ENCODE data around the gene FCAR. TPM values are rescaled to one million over a fixed set of nuclear protein-coding genes. Genes with fewer than 3 reads are reported as not detected.
"Not testable (repeated sequence)": the region's sequence is repeated elsewhere in the genome, so short reads cannot be mapped to it uniquely, and the experiment has no call there.

Gene FCAR
- total RNA-seq, 2 donors from 2014 or later, result not detected

- intact Hi-C loops (cut with DNase I), result no loop called here
These were observed 28.0 kb downstream of the FCAR start for GRCh38 chr19:54902061-54902460.

DNA sequence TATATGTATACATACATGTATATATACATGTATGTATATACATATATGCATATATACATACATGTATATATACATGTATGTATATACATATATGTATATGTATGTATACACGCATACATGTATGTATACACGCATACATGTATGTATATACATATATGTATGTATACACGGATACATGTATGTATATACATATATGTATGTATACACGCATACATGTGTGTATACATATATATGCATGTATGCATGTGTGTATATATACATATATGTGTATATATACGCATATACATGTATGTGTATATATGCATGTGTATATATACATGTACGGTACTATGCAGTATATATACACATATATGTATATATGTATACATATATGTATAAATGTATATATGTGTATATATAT lies 29.3 kb downstream of the FCAR start:
- intact Hi-C loops (cut with DNase I), result no loop called here
- Histone ChIP-seq H3K4me1 (no peaks in the 10 kb centered on the region), H3K36me3 (replicated peaks in 1 of 2; ENCODE audit: insufficient read depth in 1 of 2, low read depth in 2 of 2) (no peaks in the 10 kb centered on the region), H3K4me3 (no peak overlapping the region), H3K27me3 (no peaks in the 10 kb centered on the region), H3K9me3 (no peaks in the 10 kb centered on the region), H3K27ac (no peak overlapping the region)
- TF ChIP-seq CTCF (IDR thresholded peaks at IDR 0.05) (no peak), POLR2A (IDR thresholded peaks at IDR 0.05) (no peak)
- no peak for DNase-seq
- WGBS, 2 donors, result 71 to 78% methylated on average over 6 of the region's 6 CpGs
- ATAC-seq, result no peak

More at GRCh38 chr19:54902061-54902460, 28.0 kb downstream of the FCAR start:
- Histone ChIP-seq H3K9me3 (no peaks in the 10 kb centered on the region), H3K4me1 (no peaks in the 10 kb centered on the region), H3K27me3 (no peaks in the 10 kb centered on the region), H3K4me3 (no peak overlapping the region), H3K36me3 (replicated peaks in 1 of 2; ENCODE audit: insufficient read depth in 1 of 2, low read depth in 2 of 2) (no peaks in the 10 kb centered on the region), H3K27ac (no peak overlapping the region)
- no peak for TF ChIP-seq CTCF (IDR thresholded peaks at IDR 0.05)
- TF ChIP-seq POLR2A (IDR thresholded peaks at IDR 0.05), result no peak
- DNase-seq (no peak), ATAC-seq (no peak)
- WGBS, 2 donors, result 62 to 70% methylated on average over 3 of the region's 3 CpGs

DNA sequence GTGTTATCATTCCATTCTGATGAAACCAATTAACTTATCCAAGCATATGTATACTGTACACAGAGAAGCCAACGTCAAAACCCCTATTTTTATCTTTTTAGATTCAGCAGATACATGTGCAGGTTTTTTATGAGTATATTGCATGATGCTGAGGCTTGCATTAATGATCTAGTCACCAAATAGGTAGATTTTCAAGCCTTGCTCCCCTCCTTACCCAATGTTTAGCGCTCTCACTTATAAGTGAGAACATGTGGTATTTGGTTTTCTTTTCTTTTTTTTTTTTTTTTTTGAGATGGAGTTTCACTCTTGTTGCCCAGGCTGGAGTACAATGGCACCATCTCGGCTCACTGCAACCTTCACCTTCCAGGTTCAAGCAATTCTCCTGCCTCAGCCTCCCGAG lies 30.2 kb downstream of the FCAR start:
- DNase-seq; intact Hi-C loops (cut with DNase I); H3K9me3 ChIP-seq; H3K36me3 ChIP-seq (replicated peaks in 1 of 2; ENCODE audit: insufficient read depth in 1 of 2, low read depth in 2 of 2); H3K4me1 ChIP-seq; H3K27ac ChIP-seq; H3K27me3 ChIP-seq; ATAC-seq; H3K4me3 ChIP-seq: not testable (repeated sequence)
- WGBS, 2 donors, result 68 to 69% methylated on average over 4 of the region's 4 CpGs

- H3K9me3 ChIP-seq, result no peaks in the 10 kb centered on the region
- TF ChIP-seq CTCF (IDR thresholded peaks at IDR 0.05) (no peak), POLR2A (IDR thresholded peaks at IDR 0.05) (no peak)
- H3K27ac ChIP-seq, result no peak overlapping the region
- H3K36me3 ChIP-seq (replicated peaks in 1 of 2; ENCODE audit: insufficient read depth in 1 of 2, low read depth in 2 of 2), result no peaks in the 10 kb centered on the region
- intact Hi-C loops (cut with DNase I), result no loop called here
- H3K4me1 ChIP-seq, result no peaks in the 10 kb centered on the region
- H3K4me3 ChIP-seq, result no peak overlapping the region
- ATAC-seq (no peak), DNase-seq (no peak)
- 16 to 40% methylated on average over 5 of the region's 5 CpGs for WGBS, 2 donors
- H3K27me3 ChIP-seq, result no peaks in the 10 kb centered on the region
These were observed 31.4 kb downstream of the FCAR start for GRCh38 chr19:54905421-54905802.

DNA sequence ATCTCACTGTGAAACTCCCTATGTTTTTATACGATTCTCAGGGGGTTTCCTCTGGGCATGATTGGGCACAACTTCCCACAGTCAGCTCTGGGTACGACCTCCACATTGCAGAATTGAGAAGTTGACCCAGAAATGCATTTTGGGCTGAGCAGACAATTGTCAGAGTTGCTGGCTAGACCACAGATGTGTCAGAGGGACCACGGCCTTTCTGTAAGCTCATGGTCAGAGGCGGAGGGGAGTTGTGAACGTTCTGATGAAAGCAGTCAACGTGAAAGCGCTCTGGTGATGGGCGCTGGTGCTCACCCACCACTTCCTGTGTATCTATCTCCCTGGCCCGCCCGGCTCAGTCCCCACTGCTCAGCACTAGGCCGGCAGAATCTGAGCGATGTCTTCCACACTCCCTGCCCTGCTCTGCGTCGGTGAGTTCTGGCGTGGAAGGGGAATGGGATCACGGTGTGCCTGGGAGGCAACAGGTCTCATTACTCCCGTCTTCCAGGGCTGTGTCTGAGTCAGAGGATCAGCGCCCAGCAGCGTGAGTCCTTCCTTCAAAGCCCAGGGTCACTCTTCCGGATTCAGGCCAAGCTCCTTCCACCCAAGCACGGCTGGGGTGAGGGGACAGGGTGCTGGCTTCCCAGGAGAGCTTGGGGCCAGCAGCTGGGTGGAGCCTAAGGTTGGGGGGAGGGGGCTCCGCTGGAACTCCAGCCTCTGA lies 31.9 kb downstream of the FCAR start, which contains the start of gene NCR1:
Gene NCR1, plus strand, starts transcription at position 346 of the 709 bp plus-strand sequence. Its CDS starts 40 bp downstream, at position 386.
- Histone ChIP-seq H3K4me1 (no peaks in the 10 kb centered on the region), H3K36me3 (replicated peaks in 1 of 2; ENCODE audit: insufficient read depth in 1 of 2, low read depth in 2 of 2) (no peaks in the 10 kb centered on the region), H3K4me3 (no peak within 1 kb of the TSS), H3K9me3 (no peaks in the 10 kb centered on the region), H3K27ac (no peak within 1 kb of the TSS), H3K27me3 (no peaks in the 10 kb centered on the region)
- TF ChIP-seq CTCF (IDR thresholded peaks at IDR 0.05), result no peak
- no peak for TF ChIP-seq POLR2A (IDR thresholded peaks at IDR 0.05)
- ATAC-seq (no peak), DNase-seq (no peak)
- intact Hi-C loops (cut with DNase I), result no loop called here
- 17 to 30% methylated on average over 2 to 22 of the region's 22 CpGs for WGBS, 2 donors

Data from body of pancreas (tissue), 4 donors.